Lung (tissue), 12 donors: ENCODE results near the gene CTSA. TPM values are rescaled to one million over a fixed set of nuclear protein-coding genes. Genes with fewer than 3 reads are reported as not detected.

ENCODE experiments used
- ATAC-seq: fragments of 200-7000 bp; cut with Tn5 transposase; one replicate; pipeline ENCODE4 v1.9.1; 2020; ENCODE audit warnings: moderate number of reproducible peaks; ENCODE audit not compliant: insufficient read depth, low FRiP score
- DNase-seq, 3 donors: peaks; one replicate each; pipeline ENCODE4 v3.0.0-alpha.2; 2013 to 2017
- H3K27ac ChIP-seq, 2 donors: one replicate each; pipeline ENCODE4 v1.5.1; 2013; ENCODE audit warnings: mild to moderate bottlenecking in 2 of 2, moderate library complexity in 2 of 2, control low read depth in 1 of 2, inconsistent platforms in 1 of 2, low read depth in 1 of 2, low read length in 1 of 2
- H3K27me3 ChIP-seq, 3 donors: one replicate each; pipeline ENCODE4 v1.5.1; 2013; ENCODE audit warnings: low read length in 2 of 3; ENCODE audit not compliant: control insufficient read depth in 3 of 3, insufficient read depth in 3 of 3
- H3K36me3 ChIP-seq, 4 donors: one replicate each; pipeline ENCODE4 v1.5.1; 2013; ENCODE audit warnings: low read length in 4 of 4, mild to moderate bottlenecking in 1 of 4, moderate library complexity in 1 of 4; ENCODE audit not compliant: control insufficient read depth in 4 of 4, insufficient read depth in 4 of 4
- H3K4me1 ChIP-seq, 5 donors: one replicate each; pipeline ENCODE4 v1.5.1; 2013; ENCODE audit warnings: low read length in 5 of 5, mild to moderate bottlenecking in 2 of 5, moderate library complexity in 1 of 5; ENCODE audit not compliant: control insufficient read depth in 5 of 5, insufficient read depth in 5 of 5
- H3K4me3 ChIP-seq: one replicate; pipeline ENCODE4 v1.5.1; 2013; ENCODE audit warnings: mild to moderate bottlenecking, control low read depth, moderate library complexity
- H3K9ac ChIP-seq, 2 donors: one replicate each; pipeline ENCODE4 v1.5.1; 2013; ENCODE audit warnings: low read length in 2 of 2, control low read depth in 1 of 2; ENCODE audit not compliant: insufficient read depth in 1 of 2
- H3K9me3 ChIP-seq, 4 donors: one replicate each; pipeline ENCODE4 v1.5.1; 2013; ENCODE audit warnings: low read length in 3 of 4, mild to moderate bottlenecking in 1 of 4, moderate library complexity in 1 of 4; ENCODE audit not compliant: control insufficient read depth in 4 of 4, insufficient read depth in 3 of 4
- CTCF ChIP-seq: IDR thresholded peaks from 2 replicates; pipeline ENCODE4 v1.5.1; 2012; ENCODE audit warnings: mild to moderate bottlenecking; ENCODE audit errors: control extremely low read depth, extremely low read depth
- WGBS, 2 donors: extraction: QIAGEN DNeasy Blood & Tissue Kit; methylation state at CpG; one replicate each; pipeline ENCODE4 v1.1.7; 2013; 5-methylcytosine and 5-hydroxymethylcytosine counted together
- polyA plus RNA-seq, 2 donors: library from polyadenylated mRNA; stranded (reverse); fragments of 200-250 nt; gene quantifications; one replicate each; pipeline ENCODE4 v1.2.1, GENCODE V29; 2013
- total RNA-seq, 2 donors: library from RNA; depleted of rRNA in 1 of 2; stranded (reverse); fragments of >200 nt in 1 of 2; gene quantifications; one replicate each; pipeline ENCODE4 v1.2.1, GENCODE V29; 2014 to 2021
- donor health status: control.
- donor health status: control.
- donor health status: Bipolar disorder and iron deficiency.
- donor health status: healthy.
- donor health status: DM: yes; HTN: yes; CAD: no.

The CTSA gene
- total and polyA plus RNA-seq, 4 donors, result 72.2 to 247 (median 140) TPM

GRCh38 chr20:45947110-45947866 lies 56.2 kb downstream of the CTSA start:
- H3K9ac ChIP-seq, result no peak overlapping the region
- H3K4me3 ChIP-seq, result no peak overlapping the region
- H3K4me1 ChIP-seq, result peaks cover 0 to 2% (median 0%) of the 10 kb centered on the region in 5 donors
- no peak overlapping the region for H3K27ac ChIP-seq
- no peak for TF ChIP-seq CTCF
- H3K9me3 ChIP-seq, result no peaks in the 10 kb centered on the region
- no peak for ATAC-seq
- H3K27me3 ChIP-seq, result no peaks in the 10 kb centered on the region
- WGBS, 2 donors, result 85 to 90% methylated on average over 29 of the region's 29 CpGs
- H3K36me3 ChIP-seq, result peaks cover 24 to 87% (median 70%) of the 10 kb centered on the region in 4 donors
- no peak for DNase-seq

- ATAC-seq, result no peak
- no peak for DNase-seq
- Histone ChIP-seq H3K9ac (no peak overlapping the region), H3K4me1 (peaks cover 0 to 2% (median 0%) of the 10 kb centered on the region in 5 donors), H3K27ac (no peak overlapping the region), H3K36me3 (peaks cover 17 to 89% (median 72%) of the 10 kb centered on the region in 4 donors), H3K9me3 (no peaks in the 10 kb centered on the region), H3K4me3 (no peak overlapping the region), H3K27me3 (no peaks in the 10 kb centered on the region)
- TF ChIP-seq CTCF, result no peak
- WGBS, 2 donors, result 80 to 91% methylated on average over 7 of the region's 7 CpGs
Measured at GRCh38 chr20:45948261-45948733, 57.2 kb downstream of the CTSA start.

Other genes starting within 250 kb of the CTSA start
- gene WFDC11, start 221.1 kb upstream of the CTSA start, total RNA-seq, result not detected
- gene WFDC11, start 221.1 kb upstream of the CTSA start, polyA plus RNA-seq, result not detected
- under 1 TPM in 1 of 2 donors, not detected in 1; 0.17 TPM for gene WFDC13, start 189.3 kb upstream of the CTSA start, total RNA-seq
- under 1 TPM; 0.03 to 0.10 TPM for gene WFDC13, start 189.3 kb upstream of the CTSA start, polyA plus RNA-seq
- 1 to 10 TPM in 1 of 2 donors, not detected in 1; 2.0 TPM for gene WFDC10B, start 186.3 kb upstream of the CTSA start, total RNA-seq
- gene WFDC10B, start 186.3 kb upstream of the CTSA start, polyA plus RNA-seq, result 1 to 10 TPM; 1.5 to 2.0 TPM
- gene SPINT4, start 169.0 kb upstream of the CTSA start, total RNA-seq, result not detected
- gene SPINT4, start 169.0 kb upstream of the CTSA start, polyA plus RNA-seq, result not detected
- 1 to 10 TPM; 1.8 to 3.6 TPM for gene WFDC3, start 99.5 kb upstream of the CTSA start, total RNA-seq
- gene WFDC3, start 99.5 kb upstream of the CTSA start, polyA plus RNA-seq, result 10 to 100 TPM; 11.4 to 20.9 TPM
- 10 to 100 TPM; 21.1 to 38.5 TPM for gene DNTTIP1, start 99.4 kb upstream of the CTSA start, total RNA-seq
- gene DNTTIP1, start 99.4 kb upstream of the CTSA start, polyA plus RNA-seq, result 10 to 100 TPM; 66.4 to 72.1 TPM
- gene UBE2C, start 78.7 kb upstream of the CTSA start, total RNA-seq, result 1 to 10 TPM; 2.5 to 3.9 TPM
- 10 to 100 TPM in 1 of 2 donors, 1 to 10 TPM in 1; 7.2 to 17.0 TPM for gene UBE2C, start 78.7 kb upstream of the CTSA start, polyA plus RNA-seq
- under 1 TPM in 1 of 2 donors, not detected in 1; 0.54 TPM for gene TNNC2, start 64.0 kb upstream of the CTSA start, total RNA-seq
- gene TNNC2, start 64.0 kb upstream of the CTSA start, polyA plus RNA-seq, result 1 to 10 TPM; 1.1 to 1.5 TPM
- 10 to 100 TPM; 30.9 to 34.4 TPM for gene SNX21, start 57.5 kb upstream of the CTSA start, total RNA-seq
- gene SNX21, start 57.5 kb upstream of the CTSA start, polyA plus RNA-seq, result 10 to 100 TPM; 15.9 to 16.2 TPM
- 10 to 100 TPM; 24.7 to 29.7 TPM for gene ACOT8, start 33.9 kb upstream of the CTSA start, total RNA-seq
- gene ACOT8, start 33.9 kb upstream of the CTSA start, polyA plus RNA-seq, result 10 to 100 TPM; 34.0 to 34.3 TPM
- gene ZSWIM3, start 33.7 kb upstream of the CTSA start, total RNA-seq, result 1 to 10 TPM; 3.7 to 5.2 TPM
- 1 to 10 TPM; 1.7 to 3.0 TPM for gene ZSWIM3, start 33.7 kb upstream of the CTSA start, polyA plus RNA-seq
- 10 to 100 TPM in 1 of 2 donors, 1 to 10 TPM in 1; 5.2 to 11.1 TPM for gene ZSWIM1, start 10.1 kb upstream of the CTSA start, total RNA-seq
- 1 to 10 TPM; 3.7 to 5.2 TPM for gene ZSWIM1, start 10.1 kb upstream of the CTSA start, polyA plus RNA-seq
- 1 to 10 TPM; 2.1 to 3.8 TPM for gene SPATA25, start 3.7 kb upstream of the CTSA start, total RNA-seq
- gene SPATA25, start 3.7 kb upstream of the CTSA start, polyA plus RNA-seq, result under 1 TPM; 0.77 to 0.97 TPM
- gene NEURL2, start 127 bp upstream of the CTSA start, total RNA-seq, result 1 to 10 TPM; 5.8 to 8.3 TPM
- 1 to 10 TPM; 1.5 to 3.9 TPM for gene NEURL2, start 127 bp upstream of the CTSA start, polyA plus RNA-seq
- gene PLTP, start 20.8 kb downstream of the CTSA start, total RNA-seq, result 10 to 100 TPM; 63.6 to 97.7 TPM
- gene PLTP, start 20.8 kb downstream of the CTSA start, polyA plus RNA-seq, result 100 to 1,000 TPM in 1 of 2 donors, 10 to 100 TPM in 1; 26.9 to 125 TPM
- 10 to 100 TPM; 27.7 to 48.1 TPM for gene PCIF1, start 43.3 kb downstream of the CTSA start, total RNA-seq
- 10 to 100 TPM; 28.4 to 35.6 TPM for gene PCIF1, start 43.3 kb downstream of the CTSA start, polyA plus RNA-seq
- 10 to 100 TPM; 19.0 to 23.6 TPM for gene ZNF335, start 80.9 kb downstream of the CTSA start, total RNA-seq
- gene ZNF335, start 80.9 kb downstream of the CTSA start, polyA plus RNA-seq, result 10 to 100 TPM; 12.8 to 13.0 TPM
- 10 to 100 TPM; 31.1 to 35.0 TPM for gene MMP9, start 117.6 kb downstream of the CTSA start, total RNA-seq
- gene MMP9, start 117.6 kb downstream of the CTSA start, polyA plus RNA-seq, result 10 to 100 TPM in 1 of 2 donors, 1 to 10 TPM in 1; 3.1 to 47.7 TPM
- gene SLC12A5, start 137.9 kb downstream of the CTSA start, total RNA-seq, result under 1 TPM in 1 of 2 donors, not detected in 1; 0.52 TPM
- gene SLC12A5, start 137.9 kb downstream of the CTSA start, polyA plus RNA-seq, result not detected
- 10 to 100 TPM; 15.3 to 24.2 TPM for gene NCOA5, start 198.6 kb downstream of the CTSA start, total RNA-seq
- 10 to 100 TPM; 11.1 to 14.9 TPM for gene NCOA5, start 198.6 kb downstream of the CTSA start, polyA plus RNA-seq
- gene CD40, start 227.0 kb downstream of the CTSA start, total RNA-seq, result 10 to 100 TPM; 20.4 to 28.1 TPM
- 10 to 100 TPM; 28.7 to 55.0 TPM for gene CD40, start 227.0 kb downstream of the CTSA start, polyA plus RNA-seq